ENCODE results near the gene DPPA2.
"Not testable (repeated sequence)": the region's sequence is repeated elsewhere in the genome, so short reads cannot be mapped to it uniquely, and the experiment has no call there.

DPPA2 gene

GRCh38 chr3:109362823-109363222 lies 46.5 kb upstream of the DPPA2 start:
- Histone ChIP-seq H2AFZ (ENCODE audit: low read length) (no peak overlapping the region), H3K27ac (ENCODE audit: low read length) (no peak overlapping the region), H3K4me1 (ENCODE audit: low read length) (no peaks in the 10 kb centered on the region), H3K79me2 (ENCODE audit: low read length) (no peaks in the 10 kb centered on the region), H3K9me3 (replicated peaks; ENCODE audit: insufficient read depth, low read length) (no peaks in the 10 kb centered on the region), H3K4me2 (ENCODE audit: low read depth, low read length) (no peak overlapping the region), H3K9me2 (replicated peaks; ENCODE audit: insufficient read depth, low read length) (no peaks in the 10 kb centered on the region), H4K20me1 (ENCODE audit: insufficient read depth, low read length) (no peaks in the 10 kb centered on the region), H3K36me3 (replicated peaks; ENCODE audit: insufficient read depth, low read length) (no peaks in the 10 kb centered on the region), H3K9ac (ENCODE audit: low read length) (no peak overlapping the region), H3K4me3 (ENCODE audit: low read length) (no peak overlapping the region), H3F3A (ENCODE audit: insufficient read depth, low read length) (no peaks in the 10 kb centered on the region), H3K27me3 (replicated peaks; ENCODE audit: insufficient read depth, low read length) (no peaks in the 10 kb centered on the region)
- DNase-seq: no peak
- TF ChIP-seq EZH2phosphoT487 (IDR thresholded peaks at IDR 0.05; ENCODE audit: low read length): no peak
- no peak for TF ChIP-seq EZH2 (optimal IDR thresholded peaks at IDR 0.05; ENCODE audit: low read depth, low read length)
- no peak for TF ChIP-seq CTCF (IDR thresholded peaks at IDR 0.05; ENCODE audit: low read length)

GRCh38 chr3:109358809-109359208 lies 42.5 kb upstream of the DPPA2 start:
- H3K9me3 ChIP-seq (replicated peaks; ENCODE audit: insufficient read depth, low read length); H3F3A ChIP-seq (ENCODE audit: insufficient read depth, low read length); H3K27me3 ChIP-seq (replicated peaks; ENCODE audit: insufficient read depth, low read length); H4K20me1 ChIP-seq (ENCODE audit: insufficient read depth, low read length); H2AFZ ChIP-seq (ENCODE audit: low read length); H3K27ac ChIP-seq (ENCODE audit: low read length); H3K9ac ChIP-seq (ENCODE audit: low read length); H3K9me2 ChIP-seq (replicated peaks; ENCODE audit: insufficient read depth, low read length); H3K4me3 ChIP-seq (ENCODE audit: low read length); H3K79me2 ChIP-seq (ENCODE audit: low read length); DNase-seq; H3K4me1 ChIP-seq (ENCODE audit: low read length); H3K36me3 ChIP-seq (replicated peaks; ENCODE audit: insufficient read depth, low read length); H3K4me2 ChIP-seq (ENCODE audit: low read depth, low read length): not testable (repeated sequence)

- Histone ChIP-seq H4K20me1 (ENCODE audit: insufficient read depth, low read length) (no peaks in the 10 kb centered on the region), H3K9ac (ENCODE audit: low read length) (no peak overlapping the region), H3K4me3 (ENCODE audit: low read length) (no peak overlapping the region), H2AFZ (ENCODE audit: low read length) (no peak overlapping the region), H3K4me1 (ENCODE audit: low read length) (no peaks in the 10 kb centered on the region), H3K27me3 (replicated peaks; ENCODE audit: insufficient read depth, low read length) (no peaks in the 10 kb centered on the region), H3K4me2 (ENCODE audit: low read depth, low read length) (no peak overlapping the region), H3K9me3 (replicated peaks; ENCODE audit: insufficient read depth, low read length) (no peaks in the 10 kb centered on the region), H3F3A (ENCODE audit: insufficient read depth, low read length) (no peaks in the 10 kb centered on the region), H3K27ac (ENCODE audit: low read length) (no peak overlapping the region), H3K79me2 (ENCODE audit: low read length) (no peaks in the 10 kb centered on the region), H3K36me3 (replicated peaks; ENCODE audit: insufficient read depth, low read length) (no peaks in the 10 kb centered on the region), H3K9me2 (replicated peaks; ENCODE audit: insufficient read depth, low read length) (no peaks in the 10 kb centered on the region)
- TF ChIP-seq CTCF (IDR thresholded peaks at IDR 0.05; ENCODE audit: low read length) (no peak), EZH2phosphoT487 (IDR thresholded peaks at IDR 0.05; ENCODE audit: low read length) (no peak), EZH2 (optimal IDR thresholded peaks at IDR 0.05; ENCODE audit: low read depth, low read length) (no peak)
- no peak for DNase-seq
Observed at GRCh38 chr3:109356442-109357155, 40.3 kb upstream of the DPPA2 start.

DNA sequence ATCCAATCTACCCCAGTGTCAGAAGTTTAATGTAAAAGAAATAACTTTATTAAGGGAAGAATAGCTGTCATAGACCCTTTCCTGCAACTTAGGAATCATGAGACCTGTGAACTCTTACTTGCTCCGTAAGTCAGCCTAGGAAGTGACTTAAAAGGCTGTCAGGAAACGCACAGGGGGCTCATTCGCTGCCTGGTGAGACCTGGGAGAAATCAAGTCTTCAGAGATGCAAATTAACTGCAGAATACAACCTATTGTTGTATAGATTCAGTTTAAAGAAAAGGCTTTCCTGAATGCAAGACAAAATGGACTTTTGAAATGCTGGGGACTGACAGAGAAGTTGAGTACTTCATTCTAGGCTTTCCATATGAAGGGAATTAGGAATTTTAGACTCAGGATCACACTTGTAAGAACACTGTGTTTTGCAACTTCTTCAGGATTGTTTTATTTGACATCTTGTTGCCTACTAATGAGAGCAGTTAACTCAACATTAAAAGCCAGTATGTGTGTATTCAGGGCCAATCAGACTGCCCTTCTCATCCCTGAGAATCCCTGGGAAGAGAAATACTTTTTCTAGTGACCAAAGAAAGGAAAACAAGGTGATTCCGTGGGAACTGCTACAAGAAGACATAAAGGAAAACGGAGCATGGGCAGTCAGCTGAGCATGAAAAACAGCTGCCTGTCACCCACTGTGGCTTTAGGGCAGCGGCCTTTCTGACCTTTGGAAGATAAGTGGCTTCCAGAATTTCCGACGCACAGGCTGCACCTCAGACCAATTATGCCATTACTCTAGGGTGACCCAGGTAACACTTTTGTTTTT lies 39.5 kb upstream of the DPPA2 start:
- no peak for TF ChIP-seq CTCF (IDR thresholded peaks at IDR 0.05; ENCODE audit: low read length)
- TF ChIP-seq EZH2 (optimal IDR thresholded peaks at IDR 0.05; ENCODE audit: low read depth, low read length): no peak
- Histone ChIP-seq H3K9me2 (replicated peaks; ENCODE audit: insufficient read depth, low read length) (no peaks in the 10 kb centered on the region), H3K27ac (ENCODE audit: low read length) (no peak overlapping the region), H3K9me3 (replicated peaks; ENCODE audit: insufficient read depth, low read length) (no peaks in the 10 kb centered on the region), H3K4me2 (ENCODE audit: low read depth, low read length) (no peak overlapping the region), H3K79me2 (ENCODE audit: low read length) (no peaks in the 10 kb centered on the region), H3K36me3 (replicated peaks; ENCODE audit: insufficient read depth, low read length) (no peaks in the 10 kb centered on the region), H2AFZ (ENCODE audit: low read length) (no peak overlapping the region), H3K27me3 (replicated peaks; ENCODE audit: insufficient read depth, low read length) (no peaks in the 10 kb centered on the region), H3K4me1 (ENCODE audit: low read length) (no peaks in the 10 kb centered on the region), H3K4me3 (ENCODE audit: low read length) (no peak overlapping the region), H3F3A (ENCODE audit: insufficient read depth, low read length) (no peaks in the 10 kb centered on the region), H4K20me1 (ENCODE audit: insufficient read depth, low read length) (no peaks in the 10 kb centered on the region), H3K9ac (ENCODE audit: low read length) (no peak overlapping the region)
- no peak for DNase-seq
